ENCODE data around the gene UBAC1. TPM values are rescaled to one million over a fixed set of nuclear protein-coding genes. Genes with fewer than 3 reads are reported as not detected.

UBAC1 gene
- total RNA-seq, 4 donors from 2014 or later, result 218 to 263 (median 248) TPM

GRCh38 chr9:135908093-135908753, 53.0 kb downstream of the UBAC1 start:
- H3K4me3 ChIP-seq, result peak overlapping the region; percentile 70 to 81 (median 72)
- peaks cover 40 to 45% of the 10 kb centered on the region in 2 donors for H3K4me1 ChIP-seq
- TF ChIP-seq CTCF (IDR thresholded peaks at IDR 0.05 in 4 of 5, conservative IDR thresholded peaks at IDR 0.05 in 1 of 5) (no peak), POLR2A (IDR thresholded peaks at IDR 0.05) (peak in 1 of 2 donors; percentile 32)
- H3K27ac ChIP-seq, result peak overlapping the region; percentile 84 to 92 (median 90)
- in situ Hi-C loops (cut with MboI; ENCODE audit: low sequenced_read_pairs in 4 of 4), result no loop called here
- ATAC-seq (no peak), DNase-seq (no peak)
- intact Hi-C loops (cut with DNase I; ENCODE audit: low total_unique reads), result loop anchor here (5.0 to 10.0 kb wide), 3 partner anchors 184 to 454 kb away; partner anchors contain the start of genes DNLZ and QSOX2
- no peaks in the 10 kb centered on the region for H3K9me3 ChIP-seq
- no peaks in the 10 kb centered on the region for H3K27me3 ChIP-seq
- peaks cover 0 to 16% of the 10 kb centered on the region in 2 donors for H3K36me3 ChIP-seq

GRCh38 chr9:135907431-135908092, 53.6 kb downstream of the UBAC1 start, which contains the start of gene CAMSAP1:
CAMSAP1 (minus strand) TSS chr9:135907546; CDS start chr9:135907159, 387 bp downstream.
- TF ChIP-seq POLR2A (IDR thresholded peaks at IDR 0.05) (peak; percentile 92 to 94), CTCF (IDR thresholded peaks at IDR 0.05 in 4 of 5, conservative IDR thresholded peaks at IDR 0.05 in 1 of 5) (no peak)
- DNase-seq, result peak; percentile 87 to 91
- ATAC-seq, result peak; percentile 62 to 68
- intact Hi-C loops (cut with DNase I; ENCODE audit: low total_unique reads) (loop anchor here (1.0 to 10.0 kb wide), 7 partner anchors 41 to 455 kb away; partner anchors contain the start of genes DNLZ, QSOX2, TMEM250 and UBAC1), in situ Hi-C loops (cut with MboI; ENCODE audit: low sequenced_read_pairs in 4 of 4) (no loop called here)
- Histone ChIP-seq H3K27ac (peak within 1 kb of the TSS; percentile 90 to 92 (median 90)), H3K4me3 (peak within 1 kb of the TSS; percentile 70 to 81 (median 72)), H3K4me1 (peaks cover 47 to 52% of the 10 kb centered on the region in 2 donors), H3K27me3 (no peaks in the 10 kb centered on the region), H3K36me3 (peaks cover 0 to 13% of the 10 kb centered on the region in 2 donors), H3K9me3 (no peaks in the 10 kb centered on the region)

- TF ChIP-seq CTCF (IDR thresholded peaks at IDR 0.05 in 4 of 5, conservative IDR thresholded peaks at IDR 0.05 in 1 of 5), result no peak
- peak in 1 of 2 donors; percentile 68 for TF ChIP-seq POLR2A (IDR thresholded peaks at IDR 0.05)
- peak overlapping the region in 3 of 4 donors; percentile 62 to 64 (median 64) for H3K4me3 ChIP-seq
- peaks cover 52 to 57% of the 10 kb centered on the region in 2 donors for H3K4me1 ChIP-seq
- DNase-seq, result no peak
- no peaks in the 10 kb centered on the region for H3K9me3 ChIP-seq
- intact Hi-C loops (cut with DNase I; ENCODE audit: low total_unique reads) (loop anchor here (1.0 to 10.0 kb wide), 7 partner anchors 42 to 455 kb away; partner anchors contain the start of genes DNLZ, QSOX2, TMEM250 and UBAC1), in situ Hi-C loops (cut with MboI; ENCODE audit: low sequenced_read_pairs in 4 of 4) (no loop called here)
- peaks cover 0 to 13% of the 10 kb centered on the region in 2 donors for H3K36me3 ChIP-seq
- H3K27me3 ChIP-seq, result no peaks in the 10 kb centered on the region
- peak; percentile 19 for ATAC-seq
- peak overlapping the region; percentile 89 to 90 (median 90) for H3K27ac ChIP-seq
Measured at GRCh38 chr9:135907006-135907430, 54.2 kb downstream of the UBAC1 start.

- ATAC-seq, result peak; percentile 16 to 26
- peak overlapping the region; percentile 89 to 90 (median 90) for H3K27ac ChIP-seq
- no peak for DNase-seq
- H3K4me3 ChIP-seq, result peak overlapping the region; percentile 62 to 64 (median 63)
- no peaks in the 10 kb centered on the region for H3K9me3 ChIP-seq
- peaks cover 0 to 8% of the 10 kb centered on the region in 2 donors for H3K36me3 ChIP-seq
- no peak for TF ChIP-seq CTCF (IDR thresholded peaks at IDR 0.05 in 4 of 5, conservative IDR thresholded peaks at IDR 0.05 in 1 of 5)
- TF ChIP-seq POLR2A (IDR thresholded peaks at IDR 0.05), result peak in 1 of 2 donors; percentile 26
- in situ Hi-C loops (cut with MboI; ENCODE audit: low sequenced_read_pairs in 4 of 4) (no loop called here), intact Hi-C loops (cut with DNase I; ENCODE audit: low total_unique reads) (loop anchor here (1.0 to 10.0 kb wide), 7 partner anchors 42 to 456 kb away; partner anchors contain the start of genes DNLZ, QSOX2, TMEM250 and UBAC1)
- peaks cover 58 to 63% of the 10 kb centered on the region in 2 donors for H3K4me1 ChIP-seq
- H3K27me3 ChIP-seq, result no peaks in the 10 kb centered on the region
Measured at GRCh38 chr9:135906291-135907005, 54.7 kb downstream of the UBAC1 start.

Data from gastrocnemius medialis (tissue), 4 donors.